ENCODE measurements around the gene ANGPTL2.

GRCh38 chr9:127142931-127143464, 20.6 kb upstream of the ANGPTL2 start:
- TF ChIP-seq, protein P1, sequence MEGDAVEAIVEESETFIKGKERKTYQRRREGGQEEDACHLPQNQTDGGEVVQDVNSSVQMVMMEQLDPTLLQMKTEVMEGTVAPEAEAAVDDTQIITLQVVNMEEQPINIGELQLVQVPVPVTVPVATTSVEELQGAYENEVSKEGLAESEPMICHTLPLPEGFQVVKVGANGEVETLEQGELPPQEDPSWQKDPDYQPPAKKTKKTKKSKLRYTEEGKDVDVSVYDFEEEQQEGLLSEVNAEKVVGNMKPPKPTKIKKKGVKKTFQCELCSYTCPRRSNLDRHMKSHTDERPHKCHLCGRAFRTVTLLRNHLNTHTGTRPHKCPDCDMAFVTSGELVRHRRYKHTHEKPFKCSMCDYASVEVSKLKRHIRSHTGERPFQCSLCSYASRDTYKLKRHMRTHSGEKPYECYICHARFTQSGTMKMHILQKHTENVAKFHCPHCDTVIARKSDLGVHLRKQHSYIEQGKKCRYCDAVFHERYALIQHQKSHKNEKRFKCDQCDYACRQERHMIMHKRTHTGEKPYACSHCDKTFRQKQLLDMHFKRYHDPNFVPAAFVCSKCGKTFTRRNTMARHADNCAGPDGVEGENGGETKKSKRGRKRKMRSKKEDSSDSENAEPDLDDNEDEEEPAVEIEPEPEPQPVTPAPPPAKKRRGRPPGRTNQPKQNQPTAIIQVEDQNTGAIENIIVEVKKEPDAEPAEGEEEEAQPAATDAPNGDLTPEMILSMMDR (IDR thresholded peaks at IDR 0.05): no peak
- TF ChIP-seq POLR2AphosphoS5 (IDR thresholded peaks at IDR 0.05; ENCODE audit: insufficient read depth in 1 of 2, low read depth in 1 of 2): no peak

Measured in vagina (tissue), 2 donors.